Activated CD4-positive, alpha-beta T cell treated with anti-CD3 and anti-CD28 coated beads, Interleukin-2, amount 10 ng/mL, durations not matched to agents 7 days and 5 days (primary cell): ENCODE data around the gene ZNF516. TPM values are rescaled to one million over a fixed set of nuclear protein-coding genes. Genes with fewer than 3 reads are reported as not detected.

Experiments used
- CTCF ChIA-PET: fragments of 350-600 bp; sonication (Branson Sonifier 250); formaldehyde crosslinking; loops from one replicate; lab custom pipeline; 2021; ENCODE audit warnings: antibody characterized with exemption; lab: Charles Lee
- POLR2A ChIA-PET: fragments of 350-600 bp; sonication (Branson Sonifier 250); formaldehyde crosslinking; loops from one replicate; lab custom pipeline; 2021; ENCODE audit warnings: antibody characterized with exemption; lab: Charles Lee
- DNase-seq: peaks from one replicate; pipeline ENCODE4 v3.0.0-alpha.2; 2020
- H3K27ac Mint-ChIP-seq: one replicate; pipeline ENCODE4 v1.8.0; 2021; ENCODE audit warnings: mild to moderate bottlenecking, moderate library complexity, mixed read lengths
- H3K27me3 Mint-ChIP-seq: one replicate; pipeline ENCODE4 v1.8.0; 2021; ENCODE audit warnings: mixed read lengths
- H3K36me3 Mint-ChIP-seq: one replicate; pipeline ENCODE4 v1.8.0; 2021; ENCODE audit warnings: low read depth, mixed read lengths
- H3K4me1 Mint-ChIP-seq: one replicate; pipeline ENCODE4 v1.8.0; 2021; ENCODE audit warnings: mixed read lengths
- H3K4me3 Mint-ChIP-seq: one replicate; pipeline ENCODE4 v1.8.0; 2021; ENCODE audit warnings: mild to moderate bottlenecking, moderate library complexity, mixed read lengths
- H3K9me3 Mint-ChIP-seq: one replicate; pipeline ENCODE4 v1.8.0; 2021; ENCODE audit warnings: mixed read lengths
- total RNA-seq, 2 experiments: library from RNA; stranded (reverse); gene quantifications; one replicate each; pipeline ENCODE4 v1.2.3, GENCODE V29; 2021

The ZNF516 gene
- total RNA-seq, 2 experiments from 2014 or later, result 3.9 to 4.1 TPM

GRCh38 chr18:76346490-76347130 is 148.4 kb downstream of the ZNF516 start:
- CTCF ChIA-PET, result no interaction called here
- no peaks in the 10 kb centered on the region for H3K36me3 Mint-ChIP-seq
- POLR2A ChIA-PET, result no interaction called here
- H3K4me3 Mint-ChIP-seq, result no peak overlapping the region
- H3K27ac Mint-ChIP-seq, result no peak overlapping the region
- no peaks in the 10 kb centered on the region for H3K27me3 Mint-ChIP-seq
- peaks cover 6% of the 10 kb centered on the region for H3K4me1 Mint-ChIP-seq
- H3K9me3 Mint-ChIP-seq, result no peaks in the 10 kb centered on the region
- DNase-seq, result no peak

- DNase-seq, result no peak
- ChIA-PET CTCF (no interaction called here), POLR2A (no interaction called here)
- Mint-ChIP-seq H3K4me1 (peaks cover 6% of the 10 kb centered on the region), H3K4me3 (no peak overlapping the region), H3K36me3 (no peaks in the 10 kb centered on the region), H3K9me3 (no peaks in the 10 kb centered on the region), H3K27ac (no peak overlapping the region), H3K27me3 (no peaks in the 10 kb centered on the region)
Observed at GRCh38 chr18:76345901-76346300, 149.1 kb downstream of the ZNF516 start.

- no peak overlapping the region for H3K4me3 Mint-ChIP-seq
- CTCF ChIA-PET, result no interaction called here
- peaks cover 1% of the 10 kb centered on the region for H3K4me1 Mint-ChIP-seq
- H3K27me3 Mint-ChIP-seq, result peaks cover 1% of the 10 kb centered on the region
- no peak for DNase-seq
- POLR2A ChIA-PET, result no interaction called here
- H3K27ac Mint-ChIP-seq, result no peak overlapping the region
- H3K9me3 Mint-ChIP-seq, result no peaks in the 10 kb centered on the region
- H3K36me3 Mint-ChIP-seq, result no peaks in the 10 kb centered on the region
Observed at GRCh38 chr18:76343938-76344569, 151.0 kb downstream of the ZNF516 start.

GRCh38 chr18:76340410-76340809 is 154.6 kb downstream of the ZNF516 start:
- ChIA-PET POLR2A (no interaction called here), CTCF (interaction anchor here (0.5 kb wide), 1 partner anchor 277 kb away, joined by 3 read pairs; no protein-coding TSS in a partner anchor)
- Mint-ChIP-seq H3K27me3 (peaks cover 1% of the 10 kb centered on the region), H3K27ac (no peak overlapping the region), H3K4me3 (no peak overlapping the region), H3K4me1 (no peaks in the 10 kb centered on the region), H3K9me3 (no peaks in the 10 kb centered on the region), H3K36me3 (no peaks in the 10 kb centered on the region)
- no peak for DNase-seq

- H3K36me3 Mint-ChIP-seq, result no peaks in the 10 kb centered on the region
- H3K4me1 Mint-ChIP-seq, result no peaks in the 10 kb centered on the region
- DNase-seq, result no peak
- no peaks in the 10 kb centered on the region for H3K9me3 Mint-ChIP-seq
- ChIA-PET CTCF (no interaction called here), POLR2A (no interaction called here)
- H3K4me3 Mint-ChIP-seq, result no peak overlapping the region
- H3K27me3 Mint-ChIP-seq, result peaks cover 1% of the 10 kb centered on the region
- no peak overlapping the region for H3K27ac Mint-ChIP-seq
Observed at GRCh38 chr18:76339246-76339620, 155.8 kb downstream of the ZNF516 start.

GRCh38 chr18:76338619-76339245 is 156.3 kb downstream of the ZNF516 start:
- no peak for DNase-seq
- Mint-ChIP-seq H3K36me3 (no peaks in the 10 kb centered on the region), H3K4me1 (no peaks in the 10 kb centered on the region), H3K27me3 (peaks cover 1% of the 10 kb centered on the region), H3K27ac (no peak overlapping the region), H3K4me3 (no peak overlapping the region), H3K9me3 (no peaks in the 10 kb centered on the region)
- ChIA-PET POLR2A (no interaction called here), CTCF (no interaction called here)

GRCh38 chr18:76338088-76338487 is 157.0 kb downstream of the ZNF516 start:
- peaks cover 4% of the 10 kb centered on the region for H3K27me3 Mint-ChIP-seq
- no peaks in the 10 kb centered on the region for H3K36me3 Mint-ChIP-seq
- CTCF ChIA-PET, result no interaction called here
- no peak for DNase-seq
- no peaks in the 10 kb centered on the region for H3K4me1 Mint-ChIP-seq
- no peaks in the 10 kb centered on the region for H3K9me3 Mint-ChIP-seq
- POLR2A ChIA-PET, result no interaction called here
- no peak overlapping the region for H3K4me3 Mint-ChIP-seq
- no peak overlapping the region for H3K27ac Mint-ChIP-seq

- Mint-ChIP-seq H3K4me3 (no peak overlapping the region), H3K9me3 (peaks cover 3% of the 10 kb centered on the region), H3K27me3 (peaks cover 14% of the 10 kb centered on the region), H3K36me3 (no peaks in the 10 kb centered on the region), H3K4me1 (no peaks in the 10 kb centered on the region), H3K27ac (no peak overlapping the region)
- CTCF ChIA-PET, result no interaction called here
- POLR2A ChIA-PET, result no interaction called here
- no peak for DNase-seq
Observed at GRCh38 chr18:76335859-76336640, 159.0 kb downstream of the ZNF516 start.

- Mint-ChIP-seq H3K36me3 (no peaks in the 10 kb centered on the region), H3K4me1 (peaks cover 12% of the 10 kb centered on the region), H3K27me3 (peaks cover 18% of the 10 kb centered on the region), H3K27ac (no peak overlapping the region), H3K9me3 (peaks cover 10% of the 10 kb centered on the region), H3K4me3 (no peak overlapping the region)
- ChIA-PET CTCF (no interaction called here), POLR2A (no interaction called here)
- no peak for DNase-seq
Observed at GRCh38 chr18:76328140-76328539, 166.9 kb downstream of the ZNF516 start.

- H3K27ac Mint-ChIP-seq, result no peak overlapping the region
- no peak overlapping the region for H3K4me3 Mint-ChIP-seq
- H3K27me3 Mint-ChIP-seq, result no peaks in the 10 kb centered on the region
- H3K9me3 Mint-ChIP-seq, result no peaks in the 10 kb centered on the region
- H3K36me3 Mint-ChIP-seq, result no peaks in the 10 kb centered on the region
- CTCF ChIA-PET, result no interaction called here
- POLR2A ChIA-PET, result no interaction called here
- H3K4me1 Mint-ChIP-seq, result no peaks in the 10 kb centered on the region
- no peak for DNase-seq
Observed at GRCh38 chr18:76323891-76324290, 171.2 kb downstream of the ZNF516 start.

- Mint-ChIP-seq H3K27ac (no peak overlapping the region), H3K4me1 (no peaks in the 10 kb centered on the region), H3K4me3 (no peak overlapping the region), H3K27me3 (no peaks in the 10 kb centered on the region), H3K9me3 (no peaks in the 10 kb centered on the region), H3K36me3 (no peaks in the 10 kb centered on the region)
- ChIA-PET CTCF (no interaction called here), POLR2A (no interaction called here)
- DNase-seq, result no peak
Observed at GRCh38 chr18:76322686-76323085, 172.4 kb downstream of the ZNF516 start.

- ChIA-PET CTCF (interaction anchor here (0.6 kb wide), 1 partner anchor 129 kb away, joined by 3 read pairs; no protein-coding TSS in a partner anchor), POLR2A (no interaction called here)
- no peak overlapping the region for H3K27ac Mint-ChIP-seq
- no peak for DNase-seq
- peaks cover 4% of the 10 kb centered on the region for H3K27me3 Mint-ChIP-seq
- no peaks in the 10 kb centered on the region for H3K4me1 Mint-ChIP-seq
- H3K36me3 Mint-ChIP-seq, result no peaks in the 10 kb centered on the region
- no peaks in the 10 kb centered on the region for H3K9me3 Mint-ChIP-seq
- H3K4me3 Mint-ChIP-seq, result no peak overlapping the region
Observed at GRCh38 chr18:76319366-76319765, 175.7 kb downstream of the ZNF516 start.

GRCh38 chr18:76318607-76319006 is 176.4 kb downstream of the ZNF516 start:
- Mint-ChIP-seq H3K27me3 (peaks cover 6% of the 10 kb centered on the region), H3K36me3 (no peaks in the 10 kb centered on the region), H3K4me1 (no peaks in the 10 kb centered on the region), H3K9me3 (no peaks in the 10 kb centered on the region), H3K4me3 (no peak overlapping the region), H3K27ac (no peak overlapping the region)
- POLR2A ChIA-PET, result no interaction called here
- no peak for DNase-seq
- CTCF ChIA-PET, result no interaction called here
